HG03460 (cell line): Measurements from ENCODE around the gene ATP4A.
A peak's percentile ranks its signal among the peaks of the same experiment; 100 is the strongest.

Source experiments
- ATAC-seq: cut with Tn5 transposase; IDR thresholded peaks from one replicate; pipeline ENCODE4 v1.9.1; 2021; ENCODE audit not compliant: unreplicated experiment

ATP4A gene

GRCh38 chr19:35549879-35550523 lies 13.5 kb downstream of the ATP4A start:
- ATAC-seq = no peak

DNA sequence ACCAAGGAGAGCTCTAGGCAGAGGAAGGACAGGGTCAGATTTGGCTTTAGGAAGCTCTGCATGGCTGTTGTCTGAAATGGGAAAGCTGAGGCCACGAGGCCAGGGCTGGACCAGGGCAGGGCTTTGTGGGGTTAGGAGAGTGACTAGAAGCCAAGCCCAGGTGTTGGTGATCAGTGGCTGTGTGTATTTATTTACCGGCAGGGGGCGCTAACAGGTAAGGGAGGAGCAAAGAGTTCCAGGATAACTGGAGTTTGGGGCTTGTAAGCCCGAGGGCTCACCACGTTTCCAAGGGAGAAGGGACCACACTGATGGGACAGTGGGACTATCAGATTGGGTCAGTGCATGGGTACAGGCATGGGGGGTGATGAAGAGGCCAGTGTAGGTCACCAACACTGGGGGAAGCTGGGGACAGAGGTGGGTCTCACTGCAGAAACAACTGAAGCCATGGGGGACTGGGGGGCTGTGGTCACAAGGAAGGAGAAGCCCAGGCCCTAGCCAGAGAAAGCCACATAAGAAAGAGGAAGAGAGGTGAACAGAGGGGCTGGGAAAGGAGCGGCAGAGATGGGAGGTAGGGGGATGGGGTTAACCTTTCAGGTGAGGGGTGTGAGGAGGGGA lies 14.2 kb downstream of the ATP4A start:
- ATAC-seq = no peak

- no peak for ATAC-seq
Measured at GRCh38 chr19:35546532-35546931, 16.9 kb downstream of the ATP4A start.

GRCh38 chr19:35545855-35546381 lies 17.5 kb downstream of the ATP4A start:
- ATAC-seq = peak; percentile 28

DNA sequence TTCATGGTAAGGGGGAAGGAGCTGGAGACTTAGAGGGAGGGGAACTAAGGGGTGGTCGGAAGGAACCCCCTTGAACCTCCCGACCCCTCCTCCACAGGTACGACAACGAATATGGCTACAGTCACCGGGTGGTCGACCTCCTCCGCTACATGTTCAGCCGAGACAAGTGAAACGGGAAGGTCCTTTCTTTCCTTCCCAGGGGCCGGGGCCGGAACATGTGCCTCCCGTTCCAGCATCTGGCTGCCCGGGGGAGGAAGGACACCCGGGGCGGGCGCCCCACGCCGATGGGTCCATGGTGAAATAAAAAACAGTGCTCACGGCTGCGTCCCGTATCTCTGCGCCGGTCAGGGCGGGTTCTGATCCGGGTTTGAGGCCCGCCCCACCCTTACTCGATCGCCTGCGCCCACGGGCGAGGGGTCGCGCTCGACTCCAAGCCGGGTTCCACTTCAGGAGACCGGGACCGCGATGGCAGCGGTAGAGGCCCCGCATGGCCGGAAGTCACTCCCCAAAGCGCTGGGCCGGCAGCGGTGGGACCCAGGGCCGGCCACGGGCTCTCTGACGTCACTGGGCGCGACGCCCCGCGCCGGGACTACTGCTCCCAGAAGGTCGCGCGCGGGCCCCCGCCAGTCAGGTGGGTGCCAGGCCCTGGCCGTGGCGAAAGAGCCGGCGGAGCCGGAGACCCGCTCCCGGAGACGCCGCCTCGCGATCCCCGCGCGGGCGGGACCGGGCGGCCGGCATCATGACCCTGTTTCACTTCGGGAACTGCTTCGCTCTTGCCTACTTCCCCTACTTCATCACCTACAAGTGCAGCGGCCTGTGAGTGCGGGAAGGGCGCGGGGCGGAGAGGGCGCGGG lies 18.2 kb downstream of the ATP4A start, which contains the start of gene TMEM147:
Gene TMEM147 (plus strand): TSS at position 626 of the 854 bp plus-strand sequence. CDS start 114 bp downstream, at position 740.
- peak; percentile 73 for ATAC-seq

DNA sequence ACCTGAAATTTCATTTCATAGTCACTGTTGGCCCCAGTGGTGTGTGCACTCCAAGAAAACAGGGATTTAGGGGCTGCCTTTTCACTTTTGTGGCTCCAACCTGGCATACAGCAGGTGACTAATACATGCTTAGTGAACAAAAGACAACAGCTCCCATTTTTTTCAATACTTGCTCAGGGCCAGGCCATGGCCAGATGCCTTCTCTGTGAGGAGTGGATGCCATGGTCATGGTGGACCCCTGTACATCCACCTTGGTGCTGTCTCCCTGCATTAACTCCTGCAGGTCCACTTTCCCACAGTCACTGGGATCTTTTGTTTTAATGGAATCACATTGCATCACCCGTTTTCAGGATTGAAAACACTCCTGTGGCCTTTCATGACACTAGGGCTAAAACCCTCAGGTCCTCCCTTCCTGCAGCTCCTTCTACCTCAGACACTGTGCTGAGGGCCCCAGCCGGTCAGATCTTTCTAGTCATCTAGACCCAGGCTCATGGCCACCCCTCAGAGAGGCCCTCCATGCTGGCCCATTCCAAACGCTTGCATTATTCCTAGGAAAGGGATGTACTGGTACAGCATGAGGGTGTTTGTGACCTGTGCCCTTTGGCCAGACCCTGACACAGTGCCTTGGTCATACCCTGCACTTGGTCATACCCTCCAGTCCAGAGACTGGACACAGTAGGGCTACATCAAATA lies 19.2 kb downstream of the ATP4A start:
- no peak for ATAC-seq

DNA sequence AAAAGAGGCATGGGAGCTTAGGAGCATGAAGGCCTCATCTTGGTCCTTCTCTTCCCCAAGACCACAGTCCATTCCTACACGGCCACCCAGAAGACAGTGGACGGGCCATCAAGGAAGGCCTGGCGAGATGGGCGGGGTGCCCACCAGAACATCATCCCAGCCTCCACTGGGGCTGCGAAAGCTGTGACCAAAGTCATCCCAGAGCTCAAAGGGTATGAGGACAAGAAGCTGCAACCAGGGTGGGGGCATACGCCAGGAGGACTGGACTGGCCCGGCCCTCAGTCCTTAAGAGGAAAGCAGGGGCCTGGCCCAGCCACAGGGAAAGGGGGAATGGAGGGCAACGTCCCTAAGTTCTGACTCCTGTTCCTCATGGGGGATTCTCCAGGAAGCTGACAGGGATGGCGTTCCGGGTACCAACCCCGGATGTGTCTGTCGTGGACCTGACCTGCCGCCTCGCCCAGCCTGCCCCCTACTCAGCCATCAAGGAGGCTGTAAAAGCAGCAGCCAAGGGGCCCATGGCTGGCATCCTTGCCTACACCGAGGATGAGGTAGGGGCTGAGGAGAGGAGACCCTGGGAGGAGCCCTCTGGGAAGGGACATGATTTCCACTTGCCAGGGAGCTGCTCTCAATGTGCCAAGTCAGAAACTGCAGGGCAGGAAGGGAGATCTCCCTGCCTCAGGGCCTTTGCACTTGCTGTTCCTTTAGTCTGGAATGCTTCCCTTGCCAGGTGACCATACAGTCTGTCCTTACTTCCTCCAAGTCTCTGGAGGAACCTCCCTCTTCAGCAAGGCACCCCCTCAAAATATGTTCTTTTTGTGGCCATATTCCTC lies 20.0 kb downstream of the ATP4A start:
- ATAC-seq = no peak

GRCh38 chr19:35542209-35542608 lies 21.2 kb downstream of the ATP4A start:
- no peak for ATAC-seq

GRCh38 chr19:35540356-35540927 lies 23.0 kb downstream of the ATP4A start:
- no peak for ATAC-seq

GRCh38 chr19:35539850-35540249 lies 23.6 kb downstream of the ATP4A start:
- ATAC-seq = no peak

DNA sequence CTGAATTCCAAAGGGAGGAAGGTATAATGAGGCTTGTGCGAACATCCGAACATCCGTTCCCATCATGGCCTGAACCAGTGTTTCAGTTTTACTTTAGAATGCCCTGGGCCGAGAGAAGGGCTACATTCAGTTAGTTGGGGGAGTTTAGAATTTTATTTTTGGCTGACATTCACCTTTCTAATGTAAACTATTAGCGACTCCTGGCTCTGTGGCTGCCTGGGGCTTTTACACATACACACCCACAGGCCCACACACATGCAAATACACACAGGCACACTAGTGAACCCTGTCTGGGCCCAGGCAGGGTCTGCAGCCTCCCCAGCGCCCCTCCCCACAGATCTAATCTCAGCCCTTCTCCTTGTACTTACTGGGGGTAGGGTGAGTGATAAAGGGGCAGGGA lies 24.1 kb downstream of the ATP4A start:
- no peak for ATAC-seq

GRCh38 chr19:35534803-35535480 lies 28.5 kb downstream of the ATP4A start:
- no peak for ATAC-seq

DNA sequence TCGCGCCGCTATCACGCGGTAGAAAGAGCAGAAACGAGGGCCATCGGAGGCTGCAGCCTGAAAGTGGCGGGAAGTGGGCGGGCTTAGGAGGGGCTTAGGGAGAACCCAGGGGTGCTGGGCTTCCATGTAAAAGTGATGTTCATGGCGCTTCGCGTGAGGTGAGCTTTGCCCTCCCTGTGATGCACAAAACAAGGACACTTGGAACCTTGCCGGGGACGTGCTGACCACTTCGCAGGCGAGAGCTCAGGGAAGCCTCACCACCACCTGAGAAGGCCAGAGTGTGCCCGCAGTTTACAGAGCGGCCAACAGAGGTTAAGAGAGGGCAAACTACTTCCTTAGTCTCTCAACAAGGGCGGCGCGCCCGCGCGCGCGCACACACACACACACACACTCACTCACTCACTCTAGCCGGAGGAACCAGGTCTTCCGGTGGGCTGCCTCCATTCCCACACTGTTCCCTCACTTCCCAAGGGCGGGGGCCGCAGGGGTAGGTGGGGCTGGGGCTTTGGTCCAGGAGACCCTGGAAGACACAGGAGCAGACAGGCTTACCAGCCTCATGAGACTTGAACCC lies 29.6 kb downstream of the ATP4A start:
- ATAC-seq = no peak

- ATAC-seq = no peak
Measured at GRCh38 chr19:35533201-35533821, 30.1 kb downstream of the ATP4A start, which contains the start of gene GAPDHS. Gene GAPDHS, plus strand, starts transcription at chr19:35533456. Its CDS starts 72 bp downstream, at chr19:35533528.

GRCh38 chr19:35531291-35531690 lies 32.2 kb downstream of the ATP4A start:
- ATAC-seq = no peak

DNA sequence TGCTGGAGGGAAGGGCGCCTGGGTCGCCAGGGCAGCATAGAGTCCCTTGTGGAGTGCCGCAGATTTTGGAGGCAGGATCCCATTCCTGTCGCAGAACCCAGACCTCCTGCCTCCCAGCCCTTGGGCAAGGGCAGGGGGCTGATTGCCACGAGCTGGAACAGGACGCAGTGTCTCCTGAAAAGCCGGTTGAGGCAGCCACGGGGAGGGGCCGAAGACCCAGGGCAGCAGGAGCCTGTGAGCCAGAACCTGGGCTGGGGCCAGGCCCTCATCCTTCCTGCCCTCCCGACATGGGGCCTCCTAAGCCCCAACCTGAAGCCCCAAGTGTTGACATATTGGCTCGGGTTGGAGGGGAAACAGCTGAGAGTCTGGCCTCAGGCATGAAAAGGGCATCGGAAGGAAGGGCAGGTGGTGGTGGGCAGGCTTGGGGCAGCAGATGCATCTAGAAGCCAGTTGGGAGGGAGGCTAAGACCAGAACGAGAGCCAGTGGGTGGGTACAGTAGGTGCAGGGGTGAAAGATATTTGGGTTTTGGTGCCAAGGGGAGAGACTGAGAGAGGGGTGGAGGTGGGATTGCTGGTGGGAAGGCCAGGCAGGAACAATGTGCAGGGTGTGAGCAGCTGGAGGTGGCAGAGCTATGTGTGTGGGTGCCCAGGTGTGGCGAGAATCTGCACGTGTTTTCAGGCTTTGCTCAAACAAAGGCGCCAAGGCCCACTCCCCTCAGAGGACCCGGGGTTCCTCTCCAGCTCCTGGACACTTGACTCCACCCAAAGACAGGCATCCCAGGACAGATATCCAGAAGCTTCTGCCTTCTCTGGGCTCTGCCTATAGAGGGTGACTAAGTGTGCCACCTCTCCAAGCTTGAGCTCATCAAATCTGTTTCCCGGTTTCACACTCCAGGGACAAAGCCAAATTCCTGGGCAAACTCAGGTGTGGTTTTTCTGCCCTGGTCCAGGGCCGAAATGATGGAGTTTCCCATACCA lies 33.9 kb downstream of the ATP4A start:
- ATAC-seq = no peak
